Stimulated activated CD8-positive, alpha-beta memory T cell treated with anti-CD3 and anti-CD28 coated beads, Interleukin-7, amount 100 ng/mL, for 24 hours (primary cell): ENCODE measurements around the gene THSD4.

Source experiments
- DNase-seq: peaks from one replicate; pipeline ENCODE4 v3.0.0-alpha.2; 2020; ENCODE audit warnings: low read depth

THSD4 gene

GRCh38 chr15:71811036-71811736 lies 695.9 kb downstream of the THSD4 start:
- DNase-seq = no peak

DNA sequence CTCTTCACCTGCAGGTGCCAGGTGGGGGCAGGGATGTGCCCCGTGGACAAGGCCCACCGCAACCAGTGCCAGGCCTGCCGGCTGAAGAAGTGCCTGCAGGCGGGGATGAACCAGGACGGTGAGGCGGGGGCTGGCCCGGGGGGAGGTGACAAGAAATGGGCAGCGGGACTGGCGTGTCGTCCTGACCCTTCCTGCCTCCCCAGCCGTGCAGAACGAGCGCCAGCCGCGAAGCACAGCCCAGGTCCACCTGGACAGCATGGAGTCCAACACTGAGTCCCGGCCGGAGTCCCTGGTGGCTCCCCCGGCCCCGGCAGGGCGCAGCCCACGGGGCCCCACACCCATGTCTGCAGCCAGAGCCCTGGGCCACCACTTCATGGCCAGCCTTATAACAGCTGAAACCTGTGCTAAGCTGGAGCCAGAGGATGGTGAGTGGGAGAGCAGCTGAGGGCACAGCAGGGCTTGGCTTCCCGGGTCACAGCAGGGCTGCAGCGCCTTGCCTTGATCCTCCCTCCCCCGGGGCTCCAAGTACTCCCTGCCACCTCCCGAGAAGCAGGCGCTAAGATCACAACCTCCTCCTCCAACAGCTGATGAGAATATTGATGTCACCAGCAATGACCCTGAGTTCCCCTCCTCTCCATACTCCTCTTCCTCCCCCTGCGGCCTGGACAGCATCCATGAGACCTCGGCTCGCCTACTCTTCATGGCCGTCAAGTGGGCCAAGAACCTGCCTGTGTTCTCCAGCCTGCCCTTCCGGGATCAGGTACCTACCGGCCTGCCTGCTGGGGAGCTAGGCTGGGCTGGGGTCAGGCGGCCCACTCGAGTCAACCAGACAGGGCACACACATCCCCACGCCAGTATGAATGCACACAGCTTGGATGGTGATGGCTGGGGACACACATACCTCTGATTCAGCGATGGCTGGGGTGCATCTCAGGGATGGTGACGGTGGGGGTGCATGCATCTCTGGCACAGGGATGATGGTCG lies 696.8 kb downstream of the THSD4 start:
- DNase-seq = no peak

- no peak for DNase-seq
Measured at GRCh38 chr15:71812966-71813722, 697.9 kb downstream of the THSD4 start.

DNA sequence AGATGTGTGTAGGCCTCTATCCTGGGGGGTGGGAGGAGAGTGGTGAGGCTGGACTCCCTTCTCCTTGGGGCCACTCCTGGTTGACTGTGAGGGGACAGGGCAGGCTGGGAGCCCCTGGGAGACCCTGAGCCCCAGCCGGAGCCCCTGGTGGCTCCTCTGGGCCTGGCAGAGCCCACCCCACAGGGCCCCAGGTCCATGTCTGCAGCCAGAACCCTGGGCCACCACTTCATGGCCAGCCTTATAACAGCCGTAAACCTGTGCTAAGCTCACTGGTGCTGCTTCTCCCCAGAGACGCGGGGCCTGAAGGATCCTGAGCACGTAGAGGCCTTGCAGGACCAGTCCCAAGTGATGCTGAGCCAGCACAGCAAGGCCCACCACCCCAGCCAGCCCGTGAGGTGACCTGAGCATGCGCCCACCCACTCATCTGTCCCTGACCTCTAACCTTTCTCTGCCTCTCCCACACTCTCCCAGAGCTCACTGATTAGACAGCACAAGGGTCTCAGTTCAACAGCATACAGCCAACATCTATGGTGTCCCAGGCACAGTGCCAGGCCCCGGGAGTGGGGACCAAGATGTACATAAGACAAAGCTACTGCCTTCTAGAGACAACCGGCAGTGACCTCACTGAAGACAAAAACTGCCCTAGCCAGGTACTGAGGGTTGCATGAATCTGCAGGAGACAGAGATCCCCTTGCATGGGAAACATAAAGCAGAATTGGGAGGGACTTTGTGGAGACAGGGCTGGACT lies 698.6 kb downstream of the THSD4 start:
- no peak for DNase-seq

DNA sequence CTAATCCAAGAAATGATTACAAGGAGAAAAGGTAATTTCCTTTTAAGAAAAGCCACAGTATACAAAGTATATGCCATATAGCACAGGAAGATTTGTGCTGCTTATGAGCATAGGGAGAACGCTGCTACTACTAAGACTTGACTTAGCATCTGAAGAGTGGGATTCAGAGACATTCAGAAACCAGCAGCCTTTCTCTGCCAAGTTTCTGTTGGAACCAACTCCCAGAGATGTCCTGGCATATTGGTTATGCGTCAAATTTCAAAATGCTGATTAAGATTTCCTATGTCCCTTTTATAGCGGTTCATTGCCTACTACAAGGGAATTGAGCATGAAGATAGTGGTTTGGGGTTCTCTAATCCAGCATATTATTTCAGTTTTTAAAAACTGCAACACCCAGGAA lies 700.0 kb downstream of the THSD4 start:
- DNase-seq = no peak

- DNase-seq = no peak
Measured at GRCh38 chr15:71817351-71817750, 702.1 kb downstream of the THSD4 start.

- no peak for DNase-seq
Measured at GRCh38 chr15:71820127-71820526, 704.9 kb downstream of the THSD4 start.

DNA sequence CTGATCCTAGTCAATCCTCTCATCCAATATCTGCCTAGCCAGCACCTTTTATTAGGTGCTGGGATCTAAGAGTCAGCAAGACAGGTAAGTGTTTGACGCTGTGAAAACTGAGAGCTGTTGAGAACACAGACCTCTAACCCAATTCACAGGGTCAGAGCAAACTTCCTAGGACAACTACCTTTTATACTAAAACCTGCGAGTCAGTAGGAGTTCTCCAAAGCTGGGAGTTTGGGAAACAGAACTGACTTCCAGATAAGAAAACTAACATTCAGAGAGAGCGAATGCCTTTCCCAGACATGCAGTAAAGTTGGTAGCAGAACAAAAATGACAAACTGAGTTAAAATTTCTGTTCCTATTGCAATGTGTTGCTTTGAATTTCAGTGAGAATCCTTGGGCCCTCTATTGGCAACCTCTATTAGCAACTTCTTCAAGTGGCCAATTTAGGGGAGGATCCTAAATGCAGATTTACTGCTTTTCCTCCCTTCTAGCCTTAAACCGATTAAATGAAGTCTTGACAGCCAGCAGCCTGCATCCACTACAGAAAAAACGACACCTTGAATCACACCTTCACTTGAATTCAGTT lies 706.4 kb downstream of the THSD4 start:
- DNase-seq = no peak

DNA sequence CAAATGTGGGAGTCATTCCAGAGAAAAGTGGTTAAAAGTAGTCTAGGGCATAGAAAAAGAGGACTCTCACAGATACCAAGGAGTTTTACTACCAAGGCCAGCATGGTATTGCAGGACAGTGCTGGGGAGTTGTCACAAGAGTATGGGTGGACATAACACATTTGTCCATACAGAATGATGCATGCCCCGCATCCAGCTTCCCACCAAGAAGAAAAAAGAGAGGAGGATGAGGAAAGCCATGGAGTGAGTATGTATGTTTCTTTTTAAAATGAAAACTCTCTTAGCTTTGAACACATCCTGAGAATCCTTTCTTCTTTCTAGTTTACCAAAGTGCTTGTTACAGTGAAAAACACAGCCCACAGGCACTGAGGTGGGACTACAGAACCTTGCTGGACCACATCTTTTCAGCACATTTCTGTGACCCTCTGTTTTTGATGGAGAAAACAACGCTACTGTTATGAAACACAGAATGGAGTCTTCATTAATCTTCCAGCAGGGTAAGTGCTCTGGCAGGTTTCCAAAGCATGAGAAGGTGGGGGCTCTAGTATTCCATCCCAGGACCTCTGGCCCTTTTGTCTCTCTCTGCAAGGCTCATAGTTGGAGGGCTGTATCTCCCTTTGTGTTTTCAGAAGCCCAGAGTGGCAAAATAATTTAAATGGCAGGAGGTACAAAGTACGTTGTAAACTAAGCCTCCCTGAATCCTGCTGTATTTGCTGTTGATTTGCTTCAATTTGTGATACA lies 707.8 kb downstream of the THSD4 start:
- DNase-seq = no peak

DNA sequence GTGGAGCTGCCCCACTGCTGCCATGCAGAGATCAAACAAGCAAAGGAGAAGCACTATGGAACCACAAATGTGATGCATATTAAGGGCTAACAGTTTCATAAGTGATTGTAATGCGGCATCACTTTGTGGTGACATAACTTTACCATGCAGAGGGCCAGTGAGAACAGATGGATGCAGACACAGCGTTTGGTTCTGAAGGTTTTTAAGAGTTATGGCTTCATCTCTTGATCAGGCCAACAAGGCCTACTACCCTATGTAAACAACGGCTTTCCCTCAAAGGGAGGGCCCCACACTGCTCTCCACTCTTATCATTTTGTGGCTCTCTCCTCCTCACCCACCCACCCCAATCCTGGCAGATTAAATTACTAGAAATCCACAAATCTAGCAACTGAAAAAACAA lies 708.5 kb downstream of the THSD4 start:
- no peak for DNase-seq

- DNase-seq = no peak
Measured at GRCh38 chr15:71825021-71825730, 709.9 kb downstream of the THSD4 start.

GRCh38 chr15:71826196-71826595 lies 710.9 kb downstream of the THSD4 start:
- DNase-seq = no peak

GRCh38 chr15:71830981-71831380 lies 715.7 kb downstream of the THSD4 start:
- DNase-seq = no peak
